DND-41 (cell line): ENCODE measurements around the gene VTCN1.
"Not testable (repeated sequence)": the region's sequence is repeated elsewhere in the genome, so short reads cannot be mapped to it uniquely, and the experiment has no call there.

Experiments used
- ATAC-seq: fragments of 200-7000 bp; cut with Tn5 transposase; 3 replicates; pipeline ENCODE4 v1.9.1; 2021; ENCODE audit warnings: low read depth; ENCODE audit not compliant: insufficient read depth
- DNase-seq: peaks from one replicate; pipeline ENCODE4 v3.0.0-alpha.2; 2020
- H2AFZ ChIP-seq: 2 replicates; pipeline ENCODE4 v1.6.0; 2012; ENCODE audit warnings: low read depth, low read length
- H3K27ac ChIP-seq: 2 replicates; pipeline ENCODE4 v1.5.1; 2012; ENCODE audit warnings: low read length, inconsistent platforms
- H3K27me3 ChIP-seq: fragments of 200-600 bp; sonication (generic); 2 replicates; pipeline ENCODE4 v1.6.0; 2012; ENCODE audit warnings: low read length, mild to moderate bottlenecking, inconsistent platforms; ENCODE audit not compliant: insufficient read depth, poor library complexity
- H3K36me3 ChIP-seq: 2 replicates; pipeline ENCODE4 v1.5.1; 2012; ENCODE audit warnings: low read length, inconsistent platforms; ENCODE audit not compliant: insufficient read depth
- H3K4me1 ChIP-seq: 2 replicates; pipeline ENCODE4 v1.5.1; 2012; ENCODE audit warnings: mild to moderate bottlenecking, low read length; ENCODE audit not compliant: insufficient read depth
- H3K4me2 ChIP-seq: 2 replicates; pipeline ENCODE4 v1.6.0; 2012; ENCODE audit warnings: mild to moderate bottlenecking, moderate library complexity, low read length, inconsistent platforms; ENCODE audit not compliant: insufficient read depth
- H3K4me3 ChIP-seq, 2 experiments: fragments of 200-600 bp in 1 of 2; shearing (Covaris generic) in 1 of 2; 2 replicates each; pipeline ENCODE4 v1.5.1; 2012 to 2016; ENCODE audit warnings: inconsistent platforms in 2 of 2, low read length in 2 of 2, mild to moderate bottlenecking in 2 of 2, low read depth in 1 of 2, moderate library complexity in 1 of 2
- H3K79me2 ChIP-seq: 2 replicates; pipeline ENCODE4 v1.6.0; 2012; ENCODE audit warnings: low read length, inconsistent platforms; ENCODE audit not compliant: insufficient read depth
- H3K9ac ChIP-seq: 2 replicates; pipeline ENCODE4 v1.6.0; 2012; ENCODE audit warnings: low read depth, mild to moderate bottlenecking, inconsistent platforms, low read length, moderate library complexity
- H3K9me3 ChIP-seq: 2 replicates; pipeline ENCODE4 v1.5.1; 2012; ENCODE audit warnings: low read length, moderate library complexity, mild to moderate bottlenecking, inconsistent platforms; ENCODE audit not compliant: insufficient read depth, severe bottlenecking
- H4K20me1 ChIP-seq: 2 replicates; pipeline ENCODE4 v1.6.0; 2012; ENCODE audit warnings: low read length; ENCODE audit not compliant: insufficient read depth
- EZH2 ChIP-seq: IDR thresholded peaks from 3 replicates; pipeline ENCODE4 v1.6.1; 2012; ENCODE audit warnings: borderline replicate concordance, low read depth, mild to moderate bottlenecking, moderate library complexity, low read length, inconsistent platforms; ENCODE audit not compliant: severe bottlenecking
- TF ChIP-seq, protein P1 (sequence below): IDR thresholded peaks from 2 replicates; pipeline ENCODE4 v1.5.1; 2012; ENCODE audit warnings: borderline replicate concordance, low read length, moderate library complexity, mild to moderate bottlenecking; ENCODE audit not compliant: poor library complexity, severe bottlenecking; ENCODE audit errors: extremely low read depth

Gene VTCN1

DNA sequence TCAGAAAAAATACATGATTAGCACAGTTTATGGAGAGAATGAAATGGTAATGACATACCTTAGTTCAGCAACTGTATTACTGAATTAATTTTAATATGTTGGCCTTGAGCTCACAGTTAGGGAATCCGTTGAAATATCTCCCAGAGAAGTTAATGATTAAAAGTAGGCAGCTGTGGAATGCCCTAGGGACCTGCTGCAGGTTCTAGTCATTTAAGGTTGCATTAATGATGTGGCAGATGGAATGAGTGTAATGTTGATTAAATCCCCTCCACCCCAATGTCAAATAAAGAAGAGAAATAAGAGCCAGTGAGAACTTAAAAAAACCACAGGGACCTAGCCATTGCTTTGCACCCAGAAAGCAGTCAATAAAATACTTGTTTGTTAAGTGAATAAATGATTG is 48.8 kb downstream of the VTCN1 start:
- no peak for DNase-seq
- Histone ChIP-seq H3K36me3 (no peaks in the 10 kb centered on the region), H2AFZ (no peak overlapping the region), H3K9me3 (no peaks in the 10 kb centered on the region), H3K79me2 (no peaks in the 10 kb centered on the region), H3K9ac (no peak overlapping the region), H3K27me3 (peaks cover 9% of the 10 kb centered on the region), H3K4me3 (no peak overlapping the region), H3K4me2 (no peak overlapping the region), H4K20me1 (no peaks in the 10 kb centered on the region), H3K27ac (no peak overlapping the region), H3K4me1 (no peaks in the 10 kb centered on the region)
- TF ChIP-seq, protein P1, sequence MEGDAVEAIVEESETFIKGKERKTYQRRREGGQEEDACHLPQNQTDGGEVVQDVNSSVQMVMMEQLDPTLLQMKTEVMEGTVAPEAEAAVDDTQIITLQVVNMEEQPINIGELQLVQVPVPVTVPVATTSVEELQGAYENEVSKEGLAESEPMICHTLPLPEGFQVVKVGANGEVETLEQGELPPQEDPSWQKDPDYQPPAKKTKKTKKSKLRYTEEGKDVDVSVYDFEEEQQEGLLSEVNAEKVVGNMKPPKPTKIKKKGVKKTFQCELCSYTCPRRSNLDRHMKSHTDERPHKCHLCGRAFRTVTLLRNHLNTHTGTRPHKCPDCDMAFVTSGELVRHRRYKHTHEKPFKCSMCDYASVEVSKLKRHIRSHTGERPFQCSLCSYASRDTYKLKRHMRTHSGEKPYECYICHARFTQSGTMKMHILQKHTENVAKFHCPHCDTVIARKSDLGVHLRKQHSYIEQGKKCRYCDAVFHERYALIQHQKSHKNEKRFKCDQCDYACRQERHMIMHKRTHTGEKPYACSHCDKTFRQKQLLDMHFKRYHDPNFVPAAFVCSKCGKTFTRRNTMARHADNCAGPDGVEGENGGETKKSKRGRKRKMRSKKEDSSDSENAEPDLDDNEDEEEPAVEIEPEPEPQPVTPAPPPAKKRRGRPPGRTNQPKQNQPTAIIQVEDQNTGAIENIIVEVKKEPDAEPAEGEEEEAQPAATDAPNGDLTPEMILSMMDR, result no peak
- no peak for TF ChIP-seq EZH2
- no peak for ATAC-seq

DNA sequence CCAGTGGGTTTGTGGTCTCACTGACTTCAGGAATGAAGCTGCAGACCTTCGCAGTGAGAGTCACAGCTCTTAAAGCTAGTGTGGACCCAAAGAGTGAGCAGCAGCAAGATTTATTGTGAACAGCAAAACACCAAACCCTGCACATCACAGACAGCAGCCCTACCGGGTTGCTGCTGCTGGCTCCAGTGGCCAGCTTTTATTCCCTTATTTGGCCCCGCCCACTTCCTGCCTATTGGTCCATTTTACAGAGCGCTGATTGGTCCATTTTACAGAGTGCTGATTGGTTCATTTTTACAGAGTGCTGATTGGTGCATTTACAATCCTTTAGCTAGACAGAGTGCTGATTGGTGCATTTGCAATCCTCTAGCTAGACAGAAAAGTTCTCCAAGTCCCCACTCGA is 59.4 kb downstream of the VTCN1 start:
- not testable (repeated sequence) for H3K27me3 ChIP-seq, H3K36me3 ChIP-seq, H3K79me2 ChIP-seq, ATAC-seq, H3K27ac ChIP-seq, H4K20me1 ChIP-seq, H3K4me3 ChIP-seq, H3K9me3 ChIP-seq, H3K4me2 ChIP-seq, H3K9ac ChIP-seq, H2AFZ ChIP-seq, H3K4me1 ChIP-seq
- peak; percentile 8 for DNase-seq

DNA sequence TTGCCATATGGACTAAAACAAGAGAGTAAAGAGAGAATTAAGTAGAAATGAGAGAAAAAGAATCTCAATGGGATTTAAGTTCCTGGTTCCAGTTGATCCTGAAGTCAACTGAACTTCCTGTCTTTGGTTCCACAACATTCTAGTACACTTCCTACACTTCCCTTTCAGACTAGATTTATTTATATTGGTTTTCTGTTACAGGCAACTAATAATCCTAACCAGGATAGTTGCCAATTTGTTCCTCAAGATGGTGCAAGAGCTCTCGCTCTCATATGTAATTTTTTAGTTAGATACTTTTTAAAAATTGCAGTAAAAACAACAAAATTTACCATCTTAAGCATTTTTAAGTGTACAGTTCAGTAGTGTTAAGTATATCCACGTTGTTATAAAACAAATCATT is 60.4 kb downstream of the VTCN1 start:
- H3K4me1 ChIP-seq, result no peaks in the 10 kb centered on the region
- ATAC-seq (no peak), DNase-seq (no peak)
- H3K9me3 ChIP-seq, result no peaks in the 10 kb centered on the region
- no peak overlapping the region for H3K4me2 ChIP-seq
- H3K27me3 ChIP-seq, result peaks cover 2% of the 10 kb centered on the region
- no peak overlapping the region for H3K27ac ChIP-seq
- TF ChIP-seq EZH2, result no peak
- H3K36me3 ChIP-seq, result no peaks in the 10 kb centered on the region
- no peak overlapping the region for H3K9ac ChIP-seq
- no peak overlapping the region for H2AFZ ChIP-seq
- no peak overlapping the region for H3K4me3 ChIP-seq
- no peaks in the 10 kb centered on the region for H3K79me2 ChIP-seq
- H4K20me1 ChIP-seq, result no peaks in the 10 kb centered on the region

DNA sequence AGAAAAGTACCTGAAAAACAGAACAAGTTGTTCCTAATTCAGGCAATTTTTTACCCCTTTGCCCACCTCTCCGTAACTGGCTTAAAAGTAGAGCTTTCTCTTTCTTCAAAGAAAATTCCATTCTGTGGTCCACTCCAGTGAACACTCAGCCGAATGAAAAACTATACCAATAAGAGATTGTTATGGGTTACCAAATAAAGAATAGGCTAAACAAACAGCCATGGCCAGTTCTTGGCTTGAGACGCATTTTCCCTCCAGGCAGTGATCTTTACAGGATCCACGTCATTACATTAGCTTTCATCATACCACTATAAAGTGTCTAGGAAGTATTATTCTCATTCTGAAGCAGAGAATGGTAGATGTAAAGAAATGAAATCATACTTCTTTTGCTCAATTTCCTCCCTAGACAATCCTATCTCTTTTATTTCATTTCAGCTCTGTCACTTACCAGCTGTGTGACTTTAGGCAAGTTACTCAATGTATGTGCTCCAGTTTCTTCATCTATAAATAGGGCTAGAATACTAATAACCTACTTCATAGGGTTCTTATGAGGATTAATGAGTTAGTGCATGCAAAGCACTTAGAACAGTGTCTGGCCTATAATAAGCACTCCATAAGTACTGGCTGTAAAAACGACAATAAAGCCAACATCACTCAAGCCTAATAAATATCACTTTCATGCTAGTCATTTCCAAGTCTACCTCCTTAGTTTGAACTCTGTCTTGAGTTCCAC is 62.7 kb downstream of the VTCN1 start:
- Histone ChIP-seq H3K27ac (no peak overlapping the region), H3K4me3 (no peak overlapping the region), H4K20me1 (no peaks in the 10 kb centered on the region), H3K4me2 (no peak overlapping the region), H3K79me2 (no peaks in the 10 kb centered on the region), H3K9me3 (no peaks in the 10 kb centered on the region), H3K9ac (no peak overlapping the region), H3K27me3 (peaks cover 2% of the 10 kb centered on the region), H3K4me1 (no peaks in the 10 kb centered on the region), H3K36me3 (no peaks in the 10 kb centered on the region), H2AFZ (no peak overlapping the region)
- no peak for ATAC-seq
- DNase-seq, result no peak
- no peak for TF ChIP-seq EZH2
- TF ChIP-seq, protein P1, result no peak
